KOPT-K1 (cell line): Measurements from ENCODE around the gene ATRX.
"Not testable (repeated sequence)": the region's sequence is repeated elsewhere in the genome, so short reads cannot be mapped to it uniquely, and the experiment has no call there.

Experiments
- H3K27ac ChIP-seq: fragments of 200-600 bp; sonication (generic); 2 replicates; pipeline ENCODE4 v1.5.1; 2016; ENCODE audit warnings: antibody characterized with exemption, mild to moderate bottlenecking, low read depth, low read length; ENCODE audit not compliant: poor library complexity, severe bottlenecking
- H3K36me3 ChIP-seq: fragments of 200-600 bp; sonication (generic); 2 replicates; pipeline ENCODE4 v1.5.1; 2017; ENCODE audit warnings: antibody characterized with exemption, mild to moderate bottlenecking, low read length, moderate library complexity; ENCODE audit not compliant: insufficient read depth
- H3K9me3 ChIP-seq: fragments of 200-600 bp; sonication (generic); 2 replicates; pipeline ENCODE4 v1.5.1; 2017; ENCODE audit warnings: antibody characterized with exemption, low read length, mild to moderate bottlenecking; ENCODE audit not compliant: insufficient read depth, poor library complexity, severe bottlenecking

The ATRX gene, protein sequence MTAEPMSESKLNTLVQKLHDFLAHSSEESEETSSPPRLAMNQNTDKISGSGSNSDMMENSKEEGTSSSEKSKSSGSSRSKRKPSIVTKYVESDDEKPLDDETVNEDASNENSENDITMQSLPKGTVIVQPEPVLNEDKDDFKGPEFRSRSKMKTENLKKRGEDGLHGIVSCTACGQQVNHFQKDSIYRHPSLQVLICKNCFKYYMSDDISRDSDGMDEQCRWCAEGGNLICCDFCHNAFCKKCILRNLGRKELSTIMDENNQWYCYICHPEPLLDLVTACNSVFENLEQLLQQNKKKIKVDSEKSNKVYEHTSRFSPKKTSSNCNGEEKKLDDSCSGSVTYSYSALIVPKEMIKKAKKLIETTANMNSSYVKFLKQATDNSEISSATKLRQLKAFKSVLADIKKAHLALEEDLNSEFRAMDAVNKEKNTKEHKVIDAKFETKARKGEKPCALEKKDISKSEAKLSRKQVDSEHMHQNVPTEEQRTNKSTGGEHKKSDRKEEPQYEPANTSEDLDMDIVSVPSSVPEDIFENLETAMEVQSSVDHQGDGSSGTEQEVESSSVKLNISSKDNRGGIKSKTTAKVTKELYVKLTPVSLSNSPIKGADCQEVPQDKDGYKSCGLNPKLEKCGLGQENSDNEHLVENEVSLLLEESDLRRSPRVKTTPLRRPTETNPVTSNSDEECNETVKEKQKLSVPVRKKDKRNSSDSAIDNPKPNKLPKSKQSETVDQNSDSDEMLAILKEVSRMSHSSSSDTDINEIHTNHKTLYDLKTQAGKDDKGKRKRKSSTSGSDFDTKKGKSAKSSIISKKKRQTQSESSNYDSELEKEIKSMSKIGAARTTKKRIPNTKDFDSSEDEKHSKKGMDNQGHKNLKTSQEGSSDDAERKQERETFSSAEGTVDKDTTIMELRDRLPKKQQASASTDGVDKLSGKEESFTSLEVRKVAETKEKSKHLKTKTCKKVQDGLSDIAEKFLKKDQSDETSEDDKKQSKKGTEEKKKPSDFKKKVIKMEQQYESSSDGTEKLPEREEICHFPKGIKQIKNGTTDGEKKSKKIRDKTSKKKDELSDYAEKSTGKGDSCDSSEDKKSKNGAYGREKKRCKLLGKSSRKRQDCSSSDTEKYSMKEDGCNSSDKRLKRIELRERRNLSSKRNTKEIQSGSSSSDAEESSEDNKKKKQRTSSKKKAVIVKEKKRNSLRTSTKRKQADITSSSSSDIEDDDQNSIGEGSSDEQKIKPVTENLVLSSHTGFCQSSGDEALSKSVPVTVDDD (N-terminal part only)

DNA sequence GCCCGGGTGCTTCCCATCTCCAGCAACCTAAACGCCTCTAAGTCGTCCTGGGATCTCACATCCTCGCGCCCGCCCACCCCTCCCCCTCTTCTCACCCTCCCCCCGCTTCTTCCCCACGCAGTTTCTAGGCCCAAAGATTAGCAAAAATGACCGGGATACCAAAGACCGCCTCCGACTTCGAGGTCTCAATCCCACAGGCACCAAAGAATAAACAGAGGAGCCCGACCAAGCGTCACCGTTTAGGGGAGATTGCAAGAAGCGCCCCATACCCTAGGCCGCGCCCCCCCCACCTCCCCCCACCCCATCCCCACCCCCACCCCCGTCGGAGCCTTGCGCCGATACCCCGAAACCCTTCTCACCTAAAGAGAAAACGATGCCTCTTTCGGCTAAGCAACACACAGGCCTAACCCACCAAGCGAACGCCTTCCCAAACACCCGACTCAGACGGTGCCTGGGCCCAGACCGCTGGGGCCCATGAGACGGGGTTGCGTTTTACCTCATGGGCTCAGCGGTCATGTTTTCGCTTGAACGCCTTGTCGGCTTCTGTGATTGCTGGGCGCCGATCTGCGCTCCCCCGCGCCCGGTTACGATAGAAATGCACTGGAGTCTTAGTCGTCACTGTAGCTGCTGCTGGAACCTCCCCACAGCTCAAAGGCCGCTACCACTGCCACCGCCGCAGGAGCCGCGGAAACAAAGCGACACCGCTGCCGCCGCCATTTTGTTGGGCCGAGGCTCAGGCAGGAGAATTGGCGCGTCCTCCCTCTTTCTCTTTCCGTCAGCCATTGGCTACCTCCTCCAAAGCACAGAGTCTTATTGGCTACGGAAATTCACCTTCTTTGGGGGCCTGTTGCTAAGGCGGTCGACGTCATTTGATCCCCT, at the start of gene ATRX:
Gene ATRX, minus strand, starts transcription at position 731 of the 879 bp plus-strand sequence. Its CDS starts 215 bp downstream, at position 516.
- H3K9me3 ChIP-seq = no peaks in the 10 kb centered on the region
- no peaks in the 10 kb centered on the region for H3K36me3 ChIP-seq
- H3K27ac ChIP-seq = peak within 1 kb of the TSS; percentile 92

DNA sequence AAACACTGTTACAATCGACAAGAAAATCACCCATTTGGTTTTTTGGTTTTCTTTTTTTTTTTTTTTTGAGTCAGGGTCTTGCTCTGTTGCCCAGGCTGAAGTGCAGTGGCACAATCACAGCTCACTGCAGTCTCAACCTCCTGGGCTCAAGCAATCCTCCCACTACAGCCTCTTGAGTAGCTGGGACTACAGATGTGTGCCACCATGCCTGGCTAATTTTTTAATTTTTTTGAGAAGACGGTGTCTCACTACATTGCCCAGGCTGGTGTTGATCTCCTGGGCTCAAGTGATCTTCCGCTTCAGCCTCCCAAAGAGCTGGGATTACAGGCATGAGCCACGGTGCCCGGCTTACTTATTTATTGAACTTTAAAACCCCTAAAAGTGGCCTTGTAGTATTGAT, 45.5 kb upstream of the ATRX start:
- not testable (repeated sequence) for H3K9me3 ChIP-seq, H3K27ac ChIP-seq
- peaks cover 26% of the 10 kb centered on the region for H3K36me3 ChIP-seq

DNA sequence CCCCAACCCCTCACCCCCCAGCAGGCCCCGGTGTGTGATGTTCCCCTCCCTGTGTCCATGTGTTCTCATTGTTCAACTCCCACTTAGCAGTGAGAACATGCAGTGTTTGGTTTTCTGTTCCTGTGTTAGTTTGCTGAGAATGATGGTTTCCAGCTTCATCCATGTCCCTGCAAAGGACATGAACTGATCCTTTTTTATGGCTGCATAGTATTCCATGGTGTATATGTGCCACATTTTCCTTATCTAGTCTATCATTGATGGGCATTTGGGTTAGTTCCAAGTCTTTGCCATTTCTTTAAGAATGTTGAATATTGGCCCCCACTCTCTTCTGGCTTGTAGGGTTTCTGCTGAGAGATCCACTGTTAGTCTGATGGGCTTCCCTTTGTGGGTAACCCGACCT, 36.0 kb upstream of the ATRX start:
- not testable (repeated sequence) for H3K27ac ChIP-seq, H3K9me3 ChIP-seq
- H3K36me3 ChIP-seq = peaks cover 16% of the 10 kb centered on the region; the same call in 1 of the 2 replicates

DNA sequence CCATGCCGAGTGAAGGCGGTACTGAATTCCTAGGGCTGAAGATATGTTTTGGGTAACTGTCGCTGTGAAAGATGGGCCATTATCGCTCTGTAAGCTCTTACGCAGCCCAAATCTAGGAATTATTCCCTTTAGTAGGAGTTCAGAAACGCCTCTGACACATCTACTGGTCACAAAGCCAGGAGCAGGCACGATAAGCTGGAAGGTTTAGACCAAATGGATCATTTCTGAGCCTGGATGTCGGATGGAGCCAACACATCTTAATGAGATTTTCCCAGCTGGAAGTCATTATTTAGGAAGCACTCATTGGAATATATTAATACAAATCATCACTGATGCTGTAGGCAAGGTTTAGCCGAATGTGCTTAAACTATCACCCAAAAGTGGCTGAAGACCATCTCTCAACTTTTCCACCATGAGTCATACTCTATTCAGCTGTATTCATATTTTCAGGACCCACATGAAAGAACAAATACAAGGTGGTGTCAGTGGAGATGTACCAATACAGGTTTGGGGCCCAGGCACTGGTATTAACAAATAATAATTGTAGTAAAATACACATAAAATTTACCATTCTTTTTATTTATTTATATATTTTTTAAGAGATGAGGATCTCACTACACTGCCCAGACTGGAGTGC, 34.2 kb upstream of the ATRX start:
- H3K27ac ChIP-seq = no peak overlapping the region
- H3K36me3 ChIP-seq = peaks cover 9% of the 10 kb centered on the region; the same call in 1 of the 2 replicates
- peaks cover 2% of the 10 kb centered on the region for H3K9me3 ChIP-seq

DNA sequence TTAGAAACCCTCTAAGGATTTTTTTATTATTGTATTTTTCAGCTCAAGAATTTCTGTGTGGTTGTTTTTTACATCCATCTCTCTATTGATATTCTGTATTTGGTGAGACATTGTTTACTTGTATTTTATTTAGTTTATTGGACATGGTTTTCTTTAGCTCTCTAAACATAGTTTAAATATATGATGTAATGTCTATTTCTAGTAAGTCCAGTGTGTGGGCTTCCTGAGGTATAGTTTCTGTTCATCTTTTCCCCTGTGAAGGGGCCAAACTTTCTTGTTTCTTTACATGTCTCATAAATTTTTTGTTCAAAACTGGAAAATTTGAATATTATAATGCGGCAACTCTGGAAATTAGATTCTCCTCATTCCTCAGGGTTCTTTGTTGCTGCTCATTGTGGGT, 28.2 kb upstream of the ATRX start:
- Histone ChIP-seq H3K9me3 (no peaks in the 10 kb centered on the region), H3K36me3 (no peaks in the 10 kb centered on the region), H3K27ac (no peak overlapping the region)

DNA sequence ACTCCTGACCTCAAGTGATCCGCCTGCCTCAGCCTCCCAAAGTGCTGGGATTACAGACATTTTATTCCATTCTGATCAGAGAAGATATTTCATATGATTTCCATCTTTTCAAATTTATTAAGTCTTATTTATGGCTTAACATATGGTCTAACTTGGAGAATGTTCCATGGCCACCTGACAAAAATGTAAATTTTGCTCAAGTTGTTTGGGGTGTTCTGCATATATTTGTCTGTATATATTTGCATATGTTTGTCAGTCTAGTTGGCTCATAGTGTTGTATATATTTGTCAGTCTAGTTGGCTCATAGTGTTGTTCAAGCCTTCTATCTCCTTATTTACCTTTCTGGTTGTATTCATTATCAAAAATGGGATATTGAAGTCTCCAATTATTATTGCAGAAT, 16.2 kb upstream of the ATRX start:
- Histone ChIP-seq H3K27ac (no peak overlapping the region), H3K9me3 (no peaks in the 10 kb centered on the region), H3K36me3 (no peaks in the 10 kb centered on the region)

DNA sequence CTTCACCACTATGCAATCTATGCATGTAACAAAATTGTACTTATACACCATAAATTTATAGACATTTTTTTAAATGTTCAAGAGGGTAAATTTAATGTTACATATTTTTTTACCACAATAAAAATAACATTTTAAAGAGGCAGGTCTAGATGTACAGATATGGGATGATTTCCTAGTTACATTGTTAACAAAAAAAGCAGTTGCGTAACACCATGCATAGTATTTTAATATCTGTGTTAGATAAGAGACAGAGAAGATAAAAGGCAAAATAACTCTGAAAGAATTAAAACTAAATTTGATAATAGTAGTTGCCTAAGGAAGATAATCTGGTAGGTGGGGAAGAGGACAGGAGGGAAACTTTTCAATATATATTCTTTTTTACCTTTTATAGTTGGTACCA, 9.1 kb upstream of the ATRX start:
- H3K36me3 ChIP-seq = no peaks in the 10 kb centered on the region
- no peaks in the 10 kb centered on the region for H3K9me3 ChIP-seq
- no peak overlapping the region for H3K27ac ChIP-seq

DNA sequence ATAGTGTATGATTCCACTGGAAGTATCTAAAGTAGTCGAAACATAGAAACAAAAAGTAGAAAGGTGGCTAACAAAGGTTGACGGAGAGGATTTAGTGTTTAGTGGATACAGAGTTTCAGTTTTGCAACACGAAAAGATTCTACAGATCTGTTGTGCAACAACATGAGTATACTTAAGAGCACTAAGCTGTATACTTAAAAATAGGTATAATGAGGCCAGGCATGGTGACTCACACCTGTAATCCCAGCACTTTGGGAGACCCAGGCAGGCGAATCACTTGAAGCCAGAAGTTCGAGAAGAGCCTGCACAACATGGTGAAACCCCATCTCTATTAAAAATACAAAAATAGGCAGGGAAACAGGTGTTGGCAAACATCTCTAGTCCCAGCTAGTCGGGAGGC, 7.9 kb upstream of the ATRX start:
- no peak overlapping the region for H3K27ac ChIP-seq
- no peaks in the 10 kb centered on the region for H3K9me3 ChIP-seq
- no peaks in the 10 kb centered on the region for H3K36me3 ChIP-seq

DNA sequence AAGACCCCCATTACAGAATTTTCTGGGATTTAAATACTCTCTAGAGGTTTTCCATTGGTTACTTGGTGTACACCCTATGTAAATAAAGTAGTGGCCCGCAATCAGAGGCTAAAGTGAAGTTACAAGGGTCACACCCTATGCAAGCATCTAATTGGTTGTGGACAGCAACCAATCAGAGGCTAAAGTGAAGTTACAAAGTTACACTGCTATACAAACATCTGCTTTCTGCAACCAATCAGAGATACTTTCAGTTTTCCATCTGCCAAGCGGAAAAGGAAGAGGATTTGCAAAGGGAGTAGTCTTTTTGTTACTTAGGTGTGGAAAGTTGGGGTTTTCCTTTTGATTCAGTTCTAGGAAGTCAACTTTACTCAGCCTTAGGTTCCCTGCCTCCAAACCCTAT, 2.0 kb upstream of the ATRX start:
- Histone ChIP-seq H3K9me3 (no peaks in the 10 kb centered on the region), H3K27ac (peak overlapping the region; percentile 49), H3K36me3 (no peaks in the 10 kb centered on the region)

DNA sequence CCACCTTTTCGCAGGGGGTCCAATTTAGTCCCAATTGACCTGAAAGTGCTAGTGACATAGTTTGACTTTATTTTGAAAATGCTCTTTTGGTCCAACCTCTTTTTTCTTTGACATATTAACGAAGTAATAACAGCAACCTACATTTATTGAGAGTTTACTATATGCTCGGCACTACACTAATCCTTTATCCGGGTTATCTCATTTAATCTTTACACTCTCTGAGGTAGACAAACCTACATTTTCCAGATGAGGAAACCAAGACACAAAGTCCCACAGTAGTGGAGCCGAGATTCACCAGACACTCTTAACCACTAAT, 307 bp upstream of the ATRX start:
- Histone ChIP-seq H3K9me3 (no peaks in the 10 kb centered on the region), H3K36me3 (no peaks in the 10 kb centered on the region), H3K27ac (peak overlapping the region; percentile 92)

DNA sequence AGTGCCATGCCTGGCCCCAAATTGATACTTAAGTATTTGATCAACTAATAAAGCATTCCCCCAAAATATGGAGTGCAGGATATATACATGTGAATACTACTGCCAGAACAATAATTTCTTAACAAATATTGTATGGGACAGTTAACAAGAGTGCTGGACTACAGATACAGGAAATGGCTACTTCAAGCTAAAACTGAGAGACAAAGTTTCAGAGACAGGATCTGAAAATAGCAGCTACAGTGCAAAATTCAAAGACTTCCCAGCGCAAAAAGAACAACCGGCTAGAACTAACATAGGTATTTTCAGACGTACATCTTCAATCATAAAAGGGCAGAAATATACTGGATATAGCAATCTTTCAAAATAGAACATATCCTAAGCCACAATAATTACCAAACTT, 6.3 kb downstream of the ATRX start:
- H3K36me3 ChIP-seq = no peaks in the 10 kb centered on the region
- no peaks in the 10 kb centered on the region for H3K9me3 ChIP-seq
- H3K27ac ChIP-seq = no peak overlapping the region

DNA sequence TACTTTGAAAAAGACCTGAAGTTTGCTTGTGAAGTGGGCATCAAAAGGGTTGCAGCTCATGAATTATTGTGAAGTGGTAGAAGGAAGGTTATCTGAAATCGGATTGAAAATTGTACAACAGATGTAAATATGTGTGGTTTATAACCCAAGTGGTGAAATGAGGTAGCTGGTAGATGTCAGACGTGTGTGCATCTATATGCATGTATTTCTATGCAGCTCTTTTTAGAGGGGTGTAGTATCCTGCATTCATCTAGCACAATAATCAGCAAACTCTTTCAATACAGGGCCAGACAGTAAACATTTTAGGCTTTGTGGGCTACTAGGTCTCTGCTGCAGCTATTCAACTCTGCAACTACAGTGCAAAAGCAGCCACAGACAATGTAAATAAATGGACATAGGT, 9.4 kb downstream of the ATRX start:
- H3K27ac ChIP-seq = no peak overlapping the region
- no peaks in the 10 kb centered on the region for H3K36me3 ChIP-seq
- H3K9me3 ChIP-seq = no peaks in the 10 kb centered on the region

DNA sequence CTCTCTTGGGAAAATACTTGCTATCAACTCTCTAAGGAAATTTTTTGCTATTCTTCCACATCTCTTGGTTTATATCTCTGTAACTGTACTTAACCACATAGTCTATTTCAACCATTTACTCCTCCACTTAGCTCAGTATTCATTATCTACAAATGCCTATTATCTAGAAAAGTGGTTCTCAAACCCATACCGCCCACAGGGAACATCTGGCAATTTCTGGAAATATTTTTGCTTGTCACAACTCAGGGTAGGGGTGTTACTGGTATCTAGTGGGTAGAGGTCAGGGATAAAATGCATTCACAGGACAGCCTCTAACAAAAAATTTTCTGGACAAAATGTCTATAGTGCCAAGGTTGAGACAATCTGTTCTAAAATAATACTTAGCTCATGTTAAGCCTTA, 14.4 kb downstream of the ATRX start:
- Histone ChIP-seq H3K36me3 (no peaks in the 10 kb centered on the region), H3K9me3 (no peaks in the 10 kb centered on the region), H3K27ac (no peak overlapping the region)

DNA sequence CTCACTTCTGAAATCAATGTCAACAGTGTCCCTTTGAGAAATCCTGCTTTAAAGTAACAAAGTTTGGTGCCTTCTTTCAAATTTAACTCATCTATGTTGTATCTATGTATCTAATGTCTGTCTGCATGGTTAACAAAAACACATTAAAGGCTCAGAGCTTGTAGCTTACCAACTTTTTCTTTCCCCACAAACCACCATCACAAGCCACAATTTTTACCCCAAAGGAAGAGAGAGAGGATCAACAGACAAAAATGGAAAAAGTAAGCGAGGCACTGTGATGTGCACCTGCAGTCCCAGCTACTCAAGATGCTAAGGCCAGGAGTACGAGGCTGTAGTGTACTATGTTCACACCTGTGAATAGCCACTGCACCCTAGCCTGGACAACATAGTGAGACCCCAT, 17.2 kb downstream of the ATRX start:
- no peaks in the 10 kb centered on the region; the same call in 1 of the 2 replicates for H3K36me3 ChIP-seq
- H3K9me3 ChIP-seq = no peaks in the 10 kb centered on the region
- H3K27ac ChIP-seq = no peak overlapping the region
